Body of pancreas (tissue), 4 donors: ENCODE results near the gene MYBPC3. TPM values are rescaled to one million over a fixed set of nuclear protein-coding genes. Genes with fewer than 3 reads are reported as not detected.

Experiments
- ATAC-seq: fragments of 150-250 bp; one replicate; pipeline ENCODE4 v1.9.1; 2016
- DNase-seq, 4 donors: peaks; one replicate each; pipeline ENCODE4 v3.0.0-alpha.2; 2019
- H3K27ac ChIP-seq, 4 donors: fragments of 200-600 bp; sonication (generic); 1 replicate in 3 of 4; 2 replicates in 1 of 4; pipeline versions ENCODE4 v1.5.1 to v1.6.1; 2016 to 2019; ENCODE audit warnings: mild to moderate bottlenecking in 1 of 4, mixed read lengths in 1 of 4, moderate library complexity in 1 of 4
- H3K27me3 ChIP-seq, 2 donors: fragments of 200-600 bp; sonication (generic); one replicate each; pipeline ENCODE4 v1.6.0; 2016; ENCODE audit warnings: mild to moderate bottlenecking in 1 of 2
- H3K36me3 ChIP-seq, 2 donors: fragments of 200-600 bp; sonication (generic); replicated peaks in 1 of 2; 2 replicates each; pipeline ENCODE4 v1.5.1; 2016; ENCODE audit warnings: low read depth in 2 of 2; ENCODE audit not compliant: insufficient read depth in 1 of 2
- H3K4me1 ChIP-seq: fragments of 200-600 bp; sonication (generic); one replicate; pipeline ENCODE4 v1.6.0; 2016
- H3K4me3 ChIP-seq, 2 donors: fragments of 200-600 bp; sonication (generic); 1 replicate in 1 of 2; 2 replicates in 1 of 2; pipeline ENCODE4 v1.5.1; 2016 to 2019
- H3K9me3 ChIP-seq, 3 donors: fragments of 200-600 bp; sonication (generic); 1 replicate in 2 of 3; 2 replicates in 1 of 3; pipeline ENCODE4 v1.5.1; 2016
- CTCF ChIP-seq, 7 experiments: fragments of 450-650 bp in 4 of 7; fragments of 200-600 bp in 3 of 7; sonication (generic) in 3 of 7; IDR thresholded peaks; one replicate each; pipeline ENCODE4 v1.5.1; 2016 to 2019; ENCODE audit warnings: antibody characterized with exemption in 7 of 7
- POLR2A ChIP-seq, 3 donors: fragments of 450-650 bp; IDR thresholded peaks; one replicate each; pipeline ENCODE4 v1.6.1; 2016; ENCODE audit warnings: antibody characterized with exemption in 3 of 3, mild to moderate bottlenecking in 2 of 3
- WGBS, 2 donors: methylation state at CpG; one replicate each; pipeline ENCODE4 v1.1.5; 2017; 5-methylcytosine and 5-hydroxymethylcytosine counted together
- intact Hi-C: fragments of 100-400 bp; cut with DNase I; formaldehyde crosslinking; loops from one replicate; pipeline ENCODE4 v1.15.1; 2023
- total RNA-seq, 2 donors: library from RNA; depleted of rRNA; stranded (reverse); fragments of >200 nt; gene quantifications; one replicate each; pipeline ENCODE4 v1.1.0, GENCODE V29; 2016

Gene MYBPC3
- total RNA-seq, 2 donors from 2014 or later: not detected

- no peak overlapping the region for H3K4me3 ChIP-seq
- TF ChIP-seq POLR2A (IDR thresholded peaks at IDR 0.05): no peak
- TF ChIP-seq CTCF (IDR thresholded peaks at IDR 0.05): peak; percentile 87 to 91 (median 88)
- H3K36me3 ChIP-seq: no peaks in the 10 kb centered on the region
- ATAC-seq (peak; percentile 89), DNase-seq (peak; percentile 81 to 89 (median 83))
- H3K4me1 ChIP-seq: no peaks in the 10 kb centered on the region
- H3K9me3 ChIP-seq: no peaks in the 10 kb centered on the region
- 42 to 46% methylated on average over 7 to 19 of the region's 19 CpGs for WGBS, 2 donors
- intact Hi-C loops: no loop called here
- no peaks in the 10 kb centered on the region for H3K27me3 ChIP-seq
- no peak overlapping the region for H3K27ac ChIP-seq
Observed at GRCh38 chr11:47373876-47374719, 21.6 kb upstream of the MYBPC3 start.

- 65 to 69% methylated on average over 7 of the region's 7 CpGs for whole genome bisulfite sequencing, 2 donors
- intact Hi-C loops: no loop called here
- Histone ChIP-seq H3K4me3 (no peak overlapping the region), H3K9me3 (no peaks in the 10 kb centered on the region), H3K4me1 (no peaks in the 10 kb centered on the region), H3K27me3 (no peaks in the 10 kb centered on the region), H3K27ac (no peak overlapping the region), H3K36me3 (no peaks in the 10 kb centered on the region)
- TF ChIP-seq POLR2A (IDR thresholded peaks at IDR 0.05): no peak
- no peak for TF ChIP-seq CTCF (IDR thresholded peaks at IDR 0.05)
- ATAC-seq (no peak), DNase-seq (no peak)
Observed at GRCh38 chr11:47372422-47372821, 19.9 kb upstream of the MYBPC3 start.

GRCh38 chr11:47369676-47370075 lies 17.2 kb upstream of the MYBPC3 start:
- TF ChIP-seq CTCF (IDR thresholded peaks at IDR 0.05) (no peak), POLR2A (IDR thresholded peaks at IDR 0.05) (no peak)
- Histone ChIP-seq H3K36me3 (no peaks in the 10 kb centered on the region), H3K27ac (no peak overlapping the region), H3K4me1 (no peaks in the 10 kb centered on the region), H3K27me3 (no peaks in the 10 kb centered on the region), H3K9me3 (no peaks in the 10 kb centered on the region), H3K4me3 (no peak overlapping the region)
- ATAC-seq (no peak), DNase-seq (no peak)
- 38 to 39% methylated on average over 3 of the region's 3 CpGs for WGBS, 2 donors
- intact Hi-C loops: no loop called here

GRCh38 chr11:47366020-47366490 lies 13.6 kb upstream of the MYBPC3 start:
- ATAC-seq (no peak), DNase-seq (no peak)
- H3K27ac ChIP-seq: no peak overlapping the region
- TF ChIP-seq CTCF (IDR thresholded peaks at IDR 0.05): no peak
- TF ChIP-seq POLR2A (IDR thresholded peaks at IDR 0.05): no peak
- H3K36me3 ChIP-seq: no peaks in the 10 kb centered on the region
- H3K4me1 ChIP-seq: no peaks in the 10 kb centered on the region
- 57% methylated on average over 1 of the region's 1 CpG for WGBS, 2 donors
- no peaks in the 10 kb centered on the region for H3K9me3 ChIP-seq
- no peak overlapping the region for H3K4me3 ChIP-seq
- intact Hi-C loops: no loop called here
- no peaks in the 10 kb centered on the region for H3K27me3 ChIP-seq

- Histone ChIP-seq H3K27me3 (no peaks in the 10 kb centered on the region), H3K4me1 (no peaks in the 10 kb centered on the region), H3K4me3 (no peak overlapping the region), H3K36me3 (no peaks in the 10 kb centered on the region), H3K9me3 (no peaks in the 10 kb centered on the region), H3K27ac (no peak overlapping the region)
- ATAC-seq (no peak), DNase-seq (no peak)
- TF ChIP-seq POLR2A (IDR thresholded peaks at IDR 0.05) (no peak), CTCF (IDR thresholded peaks at IDR 0.05) (no peak)
- intact Hi-C loops: no loop called here
- 78 to 80% methylated on average over 13 of the region's 13 CpGs for WGBS, 2 donors
Observed at GRCh38 chr11:47361419-47361818, 8.9 kb upstream of the MYBPC3 start.
